A549 treated with Hydrocortisone at 1 μM for 4 hours (cell line): ENCODE data around the gene POU2AF1. TPM values are rescaled to one million over a fixed set of nuclear protein-coding genes. Genes with fewer than 3 reads are reported as not detected.

Experiments
- total RNA-seq: library from RNA; stranded (reverse); fragments of 200-300 nt; extraction: Qiagen RNA extraction; gene quantifications from 5 replicates; pipeline ENCODE4 v1.2.3, GENCODE V29; 2022

Gene POU2AF1
- not detected in 5 replicates for total RNA-seq

GRCh38 chr11:111378861-111379601, at the start of gene POU2AF1:
Gene POU2AF1, minus strand, starts transcription at chr11:111379275. Its CDS starts 98 bp downstream, at chr11:111379177.

Other genes with a start within 250 kb of the POU2AF1 start
- gene POU2AF2, start 133.6 kb downstream of the POU2AF1 start, total RNA-seq = not detected in 5 replicates
- 1.0 to 1.5 TPM (median 1.4 TPM) in 5 replicates for gene POU2AF3, start 80.7 kb downstream of the POU2AF1 start, total RNA-seq
- 0.10 to 0.23 TPM (median 0.16 TPM) in 4 of 5 replicates, not detected in the other for gene BTG4, start 133.1 kb upstream of the POU2AF1 start, total RNA-seq
- gene HOATZ, start 135.5 kb upstream of the POU2AF1 start, total RNA-seq = not detected in 5 replicates
- 3.9 to 4.5 TPM (median 4.1 TPM) in 5 replicates for gene LAYN, start 161.4 kb upstream of the POU2AF1 start, total RNA-seq
- gene SIK2, start 223.2 kb upstream of the POU2AF1 start, total RNA-seq = 7.1 to 10.4 TPM (median 7.6 TPM) in 5 replicates